Erythroblast (primary cell): ENCODE results near the gene PTH1R.

ENCODE experiments used
- GATA1 ChIP-seq: IDR thresholded peaks from 2 replicates; pipeline ENCODE4 v1.6.1; 2011; ENCODE audit warnings: low read depth, mild to moderate bottlenecking, control low read depth, low read length, moderate library complexity
- POLR2A ChIP-seq: IDR thresholded peaks from 2 replicates; pipeline ENCODE4 v1.6.1; 2011; ENCODE audit warnings: mild to moderate bottlenecking, low read length

GRCh38 chr3:46851364-46852333 lies 25.9 kb upstream of the PTH1R start:
- TF ChIP-seq POLR2A (no peak), GATA1 (no peak)
